HG03439 (cell line): ENCODE results near the gene ENKD1.

Experiments used
- ATAC-seq: cut with Tn5 transposase; IDR thresholded peaks from one replicate; pipeline ENCODE4 v1.9.1; 2021; ENCODE audit warnings: mild to moderate bottlenecking, moderate library complexity; ENCODE audit not compliant: unreplicated experiment

ENKD1 gene

DNA sequence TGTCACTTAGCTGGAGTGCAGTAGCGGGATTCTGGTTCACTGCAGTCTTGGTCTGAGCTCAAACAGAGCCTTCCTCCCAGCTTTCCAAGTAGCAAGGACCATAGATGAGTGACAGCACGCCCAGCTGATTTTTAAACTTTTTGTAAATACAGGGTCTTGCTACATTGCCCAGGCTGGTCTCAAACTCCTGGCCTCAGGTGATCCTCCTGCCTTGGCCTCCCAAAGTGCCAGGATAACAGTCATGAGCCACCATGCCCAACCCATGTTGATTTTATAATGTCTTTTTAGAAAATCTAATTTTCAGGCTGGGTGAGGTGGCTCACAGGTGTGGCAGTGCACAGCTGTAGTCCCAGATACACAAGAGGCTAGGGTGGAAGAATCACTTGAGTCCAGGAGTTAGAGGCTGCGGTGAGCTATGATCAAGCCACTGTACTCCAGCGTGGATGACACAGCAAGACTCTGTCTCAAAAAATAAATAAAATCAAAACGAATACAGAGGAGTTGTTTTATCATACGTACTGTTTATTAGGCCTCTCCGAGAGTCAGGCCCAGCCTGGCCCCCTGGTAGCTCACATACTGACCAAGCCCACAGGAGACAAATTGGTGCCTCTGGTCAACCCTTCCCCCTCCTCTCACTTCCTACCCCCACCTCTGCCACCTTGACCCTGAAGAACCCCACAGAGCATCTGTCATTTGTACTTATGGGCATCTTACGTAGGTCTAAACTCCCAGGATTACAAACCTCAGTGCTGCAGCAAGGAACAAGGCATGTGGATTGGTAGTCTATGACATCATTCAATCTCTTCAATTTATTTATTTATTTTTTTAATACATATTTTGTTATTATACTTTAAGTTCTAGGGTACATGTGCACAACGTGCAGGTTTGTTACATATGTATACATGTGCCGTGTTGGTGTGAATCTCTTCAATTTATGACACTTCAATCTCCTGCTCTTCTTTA lies 13.7 kb upstream of the ENKD1 start:
- no peak for ATAC-seq

DNA sequence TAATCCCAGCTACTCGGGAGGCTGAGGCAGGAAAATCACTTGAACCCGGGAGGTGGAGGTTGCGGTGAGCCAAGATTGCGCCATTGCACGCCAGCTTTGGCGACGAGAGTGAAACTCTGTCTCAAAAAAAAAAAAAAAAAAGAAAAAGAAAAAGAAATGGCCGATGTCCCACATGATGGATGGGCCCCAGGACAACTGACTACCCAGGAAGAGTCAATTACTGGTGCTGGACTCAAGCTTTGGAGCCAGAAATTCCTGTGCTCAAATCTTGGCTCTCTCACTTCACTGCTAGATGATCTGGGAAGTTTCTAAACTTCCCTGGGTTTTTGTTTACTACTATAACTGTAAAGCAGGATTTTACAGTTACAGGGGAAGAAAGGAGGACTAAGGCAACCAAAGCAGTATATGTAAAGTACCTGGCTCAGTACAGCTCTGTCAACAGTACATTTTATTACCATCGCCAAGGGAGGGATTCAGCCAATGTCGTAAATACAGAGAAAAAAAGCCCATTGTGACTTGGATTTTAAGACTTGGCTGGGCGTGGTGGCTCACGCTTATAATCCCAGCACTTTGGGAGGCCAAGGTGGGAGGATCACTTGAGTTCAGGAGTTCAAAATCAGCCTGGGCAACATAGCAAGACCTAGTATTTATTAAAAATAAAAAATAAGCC lies 11.9 kb upstream of the ENKD1 start:
- no peak for ATAC-seq

DNA sequence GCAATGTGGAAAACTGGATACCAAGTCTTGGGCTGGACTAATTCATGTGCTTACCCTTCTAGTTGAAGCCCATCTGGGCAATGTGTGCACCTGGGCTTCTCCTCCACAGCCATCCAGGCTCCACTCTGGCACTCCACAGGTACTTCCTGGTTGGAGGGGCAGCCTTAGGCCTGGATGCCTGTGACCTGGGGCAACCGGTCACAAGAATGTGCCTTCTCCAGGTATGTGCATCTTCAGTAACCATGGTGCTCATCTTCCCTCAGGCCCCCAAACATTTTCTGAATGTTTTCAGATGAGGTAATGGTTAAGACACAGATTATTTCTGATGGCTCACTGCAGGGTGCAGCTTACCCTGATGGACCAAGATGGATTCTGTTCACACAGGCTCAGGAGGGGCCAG lies 11.2 kb upstream of the ENKD1 start:
- no peak for ATAC-seq

DNA sequence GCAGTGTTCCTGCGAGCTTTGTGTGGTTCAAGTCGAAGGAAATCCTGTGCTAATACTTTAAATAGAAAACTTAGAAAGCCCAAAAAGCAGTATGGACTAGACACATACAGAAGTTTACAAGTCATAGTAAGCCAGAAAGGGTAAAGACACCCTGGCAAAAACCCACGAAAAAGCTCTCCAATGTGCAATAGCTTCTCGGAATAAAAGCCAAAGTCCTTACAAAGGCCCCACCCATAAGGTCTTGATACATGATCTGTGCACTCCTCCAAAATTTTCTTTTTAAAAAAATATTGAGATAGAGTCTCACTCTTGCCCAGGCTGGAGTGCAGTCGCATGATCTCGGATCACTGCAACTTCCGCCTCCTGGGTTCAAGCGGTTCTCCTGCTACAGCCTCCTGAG lies 10.4 kb upstream of the ENKD1 start:
- no peak for ATAC-seq

DNA sequence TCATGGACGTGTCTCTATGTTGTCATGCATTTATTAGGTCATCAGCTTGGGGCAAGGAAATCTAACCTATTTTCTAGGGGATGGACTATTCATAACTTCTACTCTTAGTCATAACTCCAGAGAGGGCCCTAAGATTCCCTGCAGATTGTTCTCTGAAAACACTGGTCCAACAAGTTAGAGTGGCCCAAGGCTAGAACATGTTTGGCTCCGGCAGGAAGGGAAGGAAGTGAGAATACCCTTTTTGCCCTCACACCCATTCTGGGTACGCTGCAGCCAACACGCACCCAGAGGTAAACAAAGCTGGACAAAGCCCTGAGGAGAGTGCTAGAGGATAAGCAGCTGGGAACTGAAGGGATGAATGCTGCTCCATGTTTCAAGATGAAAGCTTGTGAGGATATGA lies 10.0 kb upstream of the ENKD1 start:
- ATAC-seq, result no peak

DNA sequence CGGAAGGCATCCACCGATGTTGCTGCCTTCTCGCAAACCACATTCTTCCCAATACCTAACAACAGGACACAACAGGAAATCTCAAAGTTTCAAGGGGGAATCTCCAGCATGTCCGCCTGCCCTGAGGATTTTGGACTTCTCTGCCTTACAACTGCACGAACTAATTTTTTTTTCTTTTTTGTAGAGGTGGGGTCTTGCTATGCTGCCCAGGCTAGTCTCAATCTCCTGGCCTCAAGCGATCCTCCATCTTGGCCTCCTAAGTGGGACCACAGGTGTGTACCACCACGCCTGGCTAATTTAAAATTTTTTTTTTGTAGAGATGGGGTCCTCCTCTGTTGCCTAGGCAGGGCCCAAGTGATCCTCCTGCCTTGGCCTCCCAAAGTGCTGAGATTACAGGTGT lies 9.4 kb upstream of the ENKD1 start:
- no peak for ATAC-seq

DNA sequence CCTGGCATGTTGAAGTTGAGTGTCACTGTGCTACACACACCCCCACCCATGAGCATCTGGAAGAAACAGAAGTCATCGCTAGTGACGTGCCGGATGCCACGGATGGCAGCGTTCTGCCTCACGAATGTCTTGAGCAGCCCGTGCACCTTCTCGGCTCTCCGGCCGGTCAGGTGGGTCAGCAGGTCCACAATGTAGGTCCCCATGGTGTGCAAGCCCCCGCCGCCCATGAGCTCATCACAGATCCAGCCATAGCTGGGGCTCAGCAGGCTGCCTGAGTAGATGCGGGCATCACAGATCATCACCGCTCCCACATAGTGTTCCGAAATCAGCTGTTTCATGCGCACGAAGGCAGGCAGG lies 9.0 kb upstream of the ENKD1 start:
- no peak for ATAC-seq

DNA sequence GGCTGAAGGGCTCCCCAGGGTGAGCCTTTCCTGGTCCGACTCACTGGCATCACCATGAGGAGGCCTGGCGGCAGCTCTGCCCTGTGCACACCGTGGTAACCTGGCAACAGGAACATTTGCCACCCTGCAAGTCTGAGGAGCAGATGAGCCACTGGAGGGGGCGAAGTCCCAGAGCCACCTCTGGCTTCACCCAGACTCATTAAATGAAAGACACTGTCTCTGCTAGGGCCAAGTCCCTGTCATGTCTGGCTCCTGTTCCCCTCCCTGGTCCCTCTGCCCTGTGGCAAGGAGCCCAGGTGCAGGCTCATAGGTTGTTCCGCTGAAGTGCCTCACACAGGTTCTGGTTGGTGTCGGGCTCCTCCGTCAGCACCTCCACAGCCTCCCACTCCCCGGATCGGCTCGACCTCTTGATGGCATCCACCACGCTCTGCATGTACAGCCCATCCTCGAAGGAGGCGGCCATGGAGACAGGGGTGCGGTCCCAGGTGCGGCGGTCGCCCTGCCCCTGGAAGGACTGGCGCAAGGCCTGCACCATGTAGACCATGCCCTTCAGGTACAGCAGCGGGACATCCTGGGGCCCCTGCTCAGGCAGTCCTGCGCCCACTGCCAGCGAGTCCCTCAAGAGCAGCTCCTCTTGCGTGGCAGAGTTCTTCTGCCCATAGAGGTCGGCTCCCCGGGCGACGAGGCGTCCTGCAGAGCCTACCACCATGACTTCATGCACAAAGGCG lies 8.5 kb upstream of the ENKD1 start:
- no peak for ATAC-seq

DNA sequence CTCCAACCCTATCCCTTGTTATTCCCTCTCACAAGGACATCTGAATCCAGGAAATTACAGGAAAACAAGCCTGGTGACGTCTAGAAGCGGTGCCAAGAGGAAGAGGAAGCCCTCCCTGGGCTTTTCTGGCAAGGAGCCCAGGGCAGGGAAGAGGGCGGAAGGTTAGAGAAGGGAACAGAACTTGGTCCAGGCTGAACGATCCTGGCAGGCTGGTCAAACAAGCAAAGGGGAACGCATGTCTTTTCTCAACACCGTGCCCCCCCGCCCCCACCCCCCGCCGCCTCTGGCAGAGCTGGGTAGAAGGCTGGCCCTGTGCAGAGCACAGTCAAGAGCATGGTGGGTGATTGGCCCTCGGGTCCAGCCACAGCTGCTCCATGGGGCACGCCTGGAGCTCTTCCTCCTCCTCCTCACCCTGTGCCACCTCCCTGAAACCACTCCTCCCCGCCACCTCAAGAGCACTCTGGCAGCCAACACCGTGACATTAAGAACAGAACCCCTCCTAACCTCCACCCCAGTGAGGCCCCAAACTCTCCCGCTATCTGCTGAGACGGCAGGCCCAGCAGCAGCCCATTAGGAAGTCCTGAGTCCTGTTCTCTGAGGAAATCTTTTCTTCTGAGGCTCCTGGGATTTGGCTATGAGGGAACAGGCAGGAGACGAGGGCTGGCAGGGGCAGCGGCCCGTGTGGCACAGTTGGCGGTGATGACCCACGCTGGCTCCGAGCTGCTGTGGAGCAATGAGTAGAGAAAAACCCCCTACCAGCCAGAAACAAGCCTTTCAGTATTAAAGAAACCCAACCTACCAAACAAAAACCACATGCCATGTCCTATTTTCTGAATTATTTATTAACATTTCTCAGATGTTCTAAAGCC lies 7.4 kb upstream of the ENKD1 start:
- ATAC-seq, result no peak

DNA sequence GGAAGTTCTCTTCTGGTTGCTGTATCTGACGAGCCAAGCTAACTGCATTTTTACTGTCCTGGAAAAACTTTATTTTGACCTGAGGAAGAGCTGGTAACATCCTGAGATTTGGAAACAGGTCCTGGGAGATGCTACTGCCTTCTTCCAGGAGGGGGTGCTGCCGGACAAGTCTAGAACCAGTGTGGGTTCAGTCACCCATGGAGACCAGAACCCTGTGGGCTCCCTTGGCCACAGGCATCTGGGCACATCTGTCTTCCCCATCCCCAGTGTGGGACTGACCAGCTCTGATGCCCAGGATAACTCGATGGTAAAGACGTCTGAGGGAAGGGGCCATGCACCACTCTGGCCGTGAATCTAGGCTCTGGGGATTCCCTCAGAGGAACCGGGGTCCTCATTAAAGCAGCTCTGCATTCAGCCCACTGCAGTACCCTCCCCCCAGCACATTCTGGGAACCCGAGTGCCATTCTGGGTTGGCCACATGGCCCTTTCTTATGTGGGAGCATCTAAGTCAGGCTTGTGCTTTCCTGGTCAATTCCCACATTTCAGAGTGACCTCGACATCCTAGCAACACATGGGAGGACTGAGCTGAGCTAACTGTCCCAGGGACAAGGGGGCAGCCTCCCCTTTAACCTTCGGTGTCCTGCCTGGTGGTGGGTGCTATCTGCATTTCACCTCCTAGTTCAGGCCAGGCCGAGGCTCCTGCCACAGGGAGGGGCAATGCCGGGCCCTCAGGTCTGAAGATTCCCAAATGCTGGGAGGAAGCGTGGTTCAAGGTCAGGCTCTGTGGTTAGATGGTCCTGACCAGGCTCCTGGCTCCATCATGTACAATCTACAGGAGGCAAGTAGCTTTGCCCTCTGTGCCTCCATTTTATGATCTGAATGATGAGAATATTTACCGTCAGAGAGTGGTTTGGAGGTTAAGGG lies 6.5 kb upstream of the ENKD1 start:
- no peak for ATAC-seq

DNA sequence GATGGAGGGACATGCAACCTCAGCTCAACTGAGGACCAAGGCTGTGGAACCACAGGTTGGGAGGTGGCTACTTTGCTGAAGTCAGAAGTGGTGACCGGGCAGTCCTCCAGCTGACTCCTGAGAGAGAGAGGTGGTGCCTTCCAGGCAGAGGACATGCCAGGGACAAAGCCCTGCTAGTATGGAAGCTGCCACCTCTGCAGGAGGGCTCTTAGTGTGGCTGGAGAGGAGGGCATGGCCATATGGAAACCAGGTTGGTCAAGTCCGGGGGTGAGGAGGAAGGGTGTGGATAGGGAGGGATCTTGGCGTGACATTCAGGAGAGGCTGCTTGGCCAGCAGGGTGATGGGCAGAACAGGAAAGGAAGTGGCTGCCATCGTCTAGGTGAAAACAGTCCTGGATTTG lies 5.8 kb upstream of the ENKD1 start:
- ATAC-seq, result no peak

DNA sequence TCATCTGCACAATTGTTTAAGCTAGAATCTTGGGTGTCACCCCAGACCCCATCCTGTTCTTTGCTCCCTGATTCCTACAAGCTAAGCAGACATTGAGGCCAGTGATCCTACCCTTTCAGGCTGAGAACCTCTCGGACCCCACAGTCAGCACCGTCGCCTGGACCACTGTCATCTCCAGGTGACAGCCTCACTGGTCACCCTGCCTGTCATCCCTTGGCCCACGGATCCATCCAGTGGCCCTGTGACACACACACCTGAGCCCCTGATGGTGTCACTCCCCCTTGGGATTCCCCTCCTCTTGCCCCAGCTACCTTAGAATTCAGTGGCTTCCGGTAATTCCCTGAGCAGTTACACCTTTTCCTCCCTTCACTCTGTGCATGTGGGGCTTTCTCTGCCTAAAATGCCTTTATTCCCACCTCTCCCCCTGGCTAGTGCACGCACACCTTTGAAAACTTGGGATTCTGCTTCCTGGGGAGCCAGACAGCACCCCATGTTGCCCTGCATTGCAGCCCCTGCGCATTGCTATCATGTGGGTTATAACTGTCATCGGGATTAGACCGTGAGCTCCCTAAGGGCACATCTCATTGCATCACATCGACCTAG lies 3.0 kb upstream of the ENKD1 start:
- ATAC-seq, result no peak

DNA sequence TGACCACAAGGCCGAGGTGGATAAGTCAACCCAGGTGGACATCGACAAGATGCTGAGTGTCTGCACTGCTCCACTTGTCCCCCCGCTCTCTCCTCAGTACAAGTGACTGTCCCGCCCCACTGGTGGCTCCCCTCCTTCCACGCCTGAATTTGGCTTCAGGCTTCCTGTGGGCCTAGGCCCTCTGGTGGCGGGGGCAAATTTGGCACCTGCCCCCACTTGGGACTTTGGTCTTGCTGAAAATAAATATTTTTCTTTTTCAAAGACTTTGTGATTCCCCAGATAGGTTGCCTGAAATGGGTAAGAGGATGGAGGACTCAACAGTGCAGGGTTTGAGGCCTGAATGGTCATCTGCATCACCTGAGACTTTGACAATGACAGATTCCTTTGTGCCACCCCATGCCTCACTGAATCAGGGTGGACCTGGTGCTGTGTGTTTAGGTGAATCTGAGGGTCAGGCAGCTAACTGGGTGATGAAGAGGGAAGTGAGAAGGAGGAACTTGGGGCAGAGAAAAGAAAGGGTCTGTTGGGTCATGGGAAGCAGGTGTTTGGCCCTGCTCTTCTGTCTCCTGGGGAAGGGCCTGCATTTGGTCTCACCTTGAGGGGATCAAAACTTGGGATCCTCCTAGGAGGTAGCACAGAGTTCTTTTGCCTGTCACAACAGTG lies 2.1 kb upstream of the ENKD1 start:
- ATAC-seq, result no peak

DNA sequence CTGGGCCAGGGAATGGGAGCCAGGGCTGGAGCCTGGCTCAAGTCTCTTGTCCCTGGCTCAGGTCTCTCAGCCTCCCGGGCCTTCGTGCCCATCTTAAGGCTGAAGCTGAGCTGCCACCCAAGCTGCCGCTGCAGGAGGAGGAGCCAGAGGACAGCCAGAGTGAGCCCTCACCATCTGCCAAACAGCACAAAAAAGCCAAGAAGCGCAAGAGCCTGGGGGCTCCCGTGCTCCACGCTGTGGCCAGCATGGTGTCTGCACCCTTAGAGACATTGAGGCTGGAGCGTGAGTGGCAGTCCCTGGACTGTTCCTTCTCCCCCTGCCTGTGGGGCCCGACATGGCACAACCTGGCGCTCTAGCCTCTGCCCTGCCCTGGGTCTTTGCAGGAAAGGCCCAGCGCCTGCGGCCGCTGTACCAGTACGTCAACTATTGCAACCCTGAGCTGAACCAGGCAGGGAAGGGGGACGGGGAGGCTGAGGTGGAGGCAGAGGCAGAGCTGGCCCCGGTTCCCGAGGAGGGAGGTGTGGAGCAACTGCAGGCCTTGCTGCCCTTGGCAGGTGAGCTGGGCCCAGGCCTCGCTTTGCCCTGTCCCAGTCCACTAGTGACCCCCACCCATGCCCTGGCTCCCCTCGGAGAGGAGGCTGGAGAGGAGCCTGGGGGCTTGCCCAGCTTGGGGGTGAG lies 1.4 kb upstream of the ENKD1 start:
- ATAC-seq, result peak; percentile 58

DNA sequence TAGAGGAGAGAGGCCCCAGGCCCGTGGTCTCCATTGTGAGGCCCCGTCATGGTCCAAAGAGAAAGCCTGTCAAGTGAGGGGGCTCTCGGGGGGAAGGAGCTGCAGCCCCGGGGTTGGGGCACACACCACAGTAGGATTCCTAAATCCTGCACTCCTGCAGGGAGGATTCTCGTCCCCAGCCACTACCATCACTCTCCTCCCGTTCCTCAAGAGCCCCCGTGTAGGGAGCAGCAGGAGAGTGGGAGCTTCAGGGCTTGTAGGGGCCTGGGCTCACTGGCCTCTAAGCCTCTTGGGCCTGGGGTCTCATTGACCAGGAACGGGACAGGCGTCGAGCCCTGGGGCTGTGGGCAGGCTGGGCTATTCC lies 885 bp upstream of the ENKD1 start:
- ATAC-seq, result no peak

DNA sequence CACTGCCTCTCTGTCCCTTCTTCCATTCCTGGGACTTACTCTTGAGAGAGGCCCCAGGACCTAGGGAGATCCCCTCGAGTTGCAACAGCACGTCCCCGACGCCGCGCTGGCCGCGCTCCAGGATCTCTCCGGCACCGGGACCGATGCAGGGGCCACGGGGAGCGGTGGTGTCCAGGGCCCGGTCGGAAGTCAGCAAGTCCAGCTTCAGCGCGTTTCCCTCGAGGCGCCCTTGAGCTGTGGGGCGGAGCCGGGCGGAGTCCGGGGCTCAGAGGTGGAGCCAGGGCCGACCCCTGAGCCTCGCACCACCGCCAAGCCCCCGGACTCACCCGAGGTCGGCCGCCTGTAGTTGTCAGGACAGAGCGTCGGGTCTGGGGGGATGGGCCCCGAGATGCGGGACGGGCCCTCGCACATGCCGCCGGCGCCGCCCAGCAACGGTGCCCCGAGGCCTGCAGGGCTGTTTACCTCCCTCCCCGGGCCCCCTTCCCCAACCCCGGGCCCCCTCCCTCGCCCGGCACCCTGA lies 458 bp downstream of the ENKD1 start:
- peak; percentile 13 for ATAC-seq

DNA sequence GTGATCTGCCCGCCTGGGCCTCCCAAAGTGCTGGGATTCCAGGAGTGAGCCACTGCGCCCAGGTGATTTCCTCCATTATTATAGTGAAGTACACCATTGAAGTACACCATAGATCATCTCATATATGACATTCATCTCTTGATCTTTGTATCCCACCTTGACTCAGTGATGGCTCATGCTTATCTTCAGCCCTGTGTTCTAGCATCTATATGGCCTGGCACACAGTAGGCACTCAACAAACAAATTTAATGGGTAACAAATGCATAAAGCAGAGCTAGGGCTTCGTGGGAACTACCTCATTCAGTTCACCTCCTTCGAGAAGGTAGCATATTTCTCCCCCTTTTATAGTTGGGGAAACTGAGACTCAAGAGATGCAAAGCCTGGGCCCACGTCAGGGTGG lies 952 bp downstream of the ENKD1 start:
- ATAC-seq, result no peak

DNA sequence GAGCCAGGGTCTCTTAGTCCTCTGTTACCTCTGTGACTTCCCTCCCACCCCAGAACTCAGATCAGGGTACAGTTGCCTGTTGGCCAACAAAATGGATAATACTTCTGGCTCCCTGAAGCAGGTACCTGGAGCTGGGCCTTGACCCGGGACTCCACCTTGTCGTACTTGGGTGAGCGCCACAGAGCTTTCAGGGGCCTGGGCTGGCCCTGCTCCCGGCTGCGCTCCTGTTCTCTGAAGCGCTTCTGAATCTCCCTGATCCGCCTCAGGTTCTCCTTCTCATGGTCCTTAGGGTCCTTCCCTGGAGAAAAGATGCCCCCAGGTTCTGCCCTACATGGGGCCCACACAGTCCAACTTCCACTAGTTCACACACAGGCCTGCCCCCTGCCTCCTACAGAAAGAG lies 1.7 kb downstream of the ENKD1 start:
- ATAC-seq, result no peak
